GM19463 (cell line): Measurements from ENCODE around the gene PDZD4.

ENCODE experiments used
- ATAC-seq: cut with Tn5 transposase; IDR thresholded peaks from one replicate; pipeline ENCODE4 v1.9.1; 2021; ENCODE audit warnings: mild to moderate bottlenecking, moderate library complexity; ENCODE audit not compliant: unreplicated experiment

The PDZD4 gene

DNA sequence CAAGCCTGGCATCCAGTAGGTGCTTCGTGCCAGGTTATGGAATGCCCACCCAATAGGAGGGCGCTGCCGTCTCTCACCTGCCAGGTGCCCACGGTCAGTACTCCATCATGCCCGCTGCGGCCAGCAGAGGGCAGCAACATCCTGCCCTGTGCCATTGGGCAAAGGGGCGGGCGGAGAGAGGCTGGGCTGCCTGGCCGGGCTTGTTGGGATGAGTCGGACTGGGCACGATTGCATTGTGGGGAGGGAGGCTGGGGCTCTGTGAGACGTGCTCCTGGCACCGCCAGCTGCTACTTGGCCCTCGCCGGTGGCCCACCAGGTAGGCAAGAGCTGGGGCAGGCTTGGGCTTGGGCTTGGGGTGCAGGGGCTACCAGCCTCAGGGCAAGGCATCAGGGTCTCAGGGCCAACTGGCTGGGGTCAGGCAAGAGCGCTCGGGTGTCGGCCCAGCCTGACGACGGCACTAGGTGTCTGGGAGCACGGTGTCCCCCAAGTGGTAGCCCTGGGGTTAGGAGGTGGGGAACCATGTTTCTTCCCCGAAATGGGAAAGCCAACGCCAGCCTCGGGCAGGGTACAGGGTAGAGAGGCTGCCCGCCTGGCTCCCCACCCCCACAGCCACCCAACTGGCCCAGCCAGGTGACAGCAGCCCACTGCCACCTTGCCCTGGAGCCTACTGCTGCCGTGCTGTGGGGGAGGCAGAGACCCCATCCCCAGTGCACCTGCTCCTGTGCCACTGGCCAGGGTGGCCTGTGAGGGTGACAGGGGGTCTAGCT is 66.2 kb downstream of the PDZD4 start, which contains the start of gene PLXNB3:
PLXNB3 (plus strand) TSS at position 261 of the 767 bp plus-strand sequence. CDS start 1,287 bp downstream, outside the sequence.
- peak; percentile 69 for ATAC-seq

DNA sequence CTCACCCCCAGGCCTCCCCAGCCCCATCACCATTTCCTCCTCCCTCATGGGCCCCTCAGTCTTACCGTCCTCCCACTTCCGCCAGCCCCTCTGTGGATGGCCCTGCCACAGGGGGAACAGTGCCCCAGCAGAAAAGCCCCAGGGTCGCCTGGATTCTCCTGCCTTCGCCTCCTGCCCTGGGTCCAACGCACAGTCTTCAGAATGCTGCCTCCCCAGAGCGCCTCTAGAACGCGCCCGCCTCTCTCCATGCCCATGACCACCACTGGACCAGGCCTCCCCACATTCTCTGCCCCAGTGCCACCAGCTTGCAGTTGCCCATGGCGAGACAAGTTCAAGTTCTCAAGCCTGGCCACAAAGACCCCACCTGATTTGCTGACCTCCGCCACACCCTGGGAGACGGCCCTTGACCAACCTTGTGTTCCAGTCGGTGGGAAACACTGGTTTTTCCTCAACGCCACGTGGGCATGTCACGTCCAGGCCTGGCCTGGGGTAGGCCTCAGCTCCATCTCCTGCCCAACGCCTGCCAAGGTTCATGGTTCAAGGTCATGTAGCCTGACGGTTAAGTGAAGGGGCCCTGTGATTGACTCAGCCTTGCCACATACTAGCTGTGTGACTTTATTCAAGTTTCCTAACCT is 66.9 kb downstream of the PDZD4 start:
- ATAC-seq, result no peak

- ATAC-seq, result no peak
Observed at GRCh38 chrX:153762626-153763173, 67.6 kb downstream of the PDZD4 start.

GRCh38 chrX:153761863-153762262 is 68.5 kb downstream of the PDZD4 start:
- no peak for ATAC-seq

DNA sequence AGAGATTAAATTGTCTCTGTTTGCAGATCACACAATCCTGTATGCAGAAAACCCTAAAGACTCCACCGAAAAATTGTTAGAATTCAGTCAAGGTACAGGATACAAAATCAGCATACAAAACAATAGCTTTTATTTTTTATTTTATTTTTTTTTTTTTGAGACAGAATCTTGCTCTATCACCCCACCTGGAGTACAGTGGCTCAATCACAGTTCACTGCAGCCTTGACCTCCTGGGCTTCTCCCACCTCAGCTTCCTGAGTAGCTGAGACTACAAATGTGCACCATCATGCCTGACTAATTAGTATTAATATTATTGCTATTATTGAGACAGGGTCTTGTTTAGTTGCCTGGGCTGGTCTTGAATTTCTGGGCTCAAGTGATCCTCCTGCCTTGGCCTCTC is 75.2 kb downstream of the PDZD4 start:
- ATAC-seq, result no peak
